ENCODE measurements around the gene PPM1F. TPM values are rescaled to one million over a fixed set of nuclear protein-coding genes. Genes with fewer than 3 reads are reported as not detected.
A peak's percentile ranks its signal among the peaks of the same experiment; 100 is the strongest.

PPM1F gene
- total and polyA plus RNA-seq, 10 of the 15 experiments (the other 5 are each of a cell fraction or from before 2014, with no cell fraction given): 0.55 to 26.3 (median 9.7) TPM

GRCh38 chr22:21966643-21967516, 14.2 kb upstream of the PPM1F start:
- Histone ChIP-seq H3K4me2 (ENCODE audit: control insufficient read depth, insufficient read depth) (no peak overlapping the region), H3K9ac (ENCODE audit: control insufficient read depth, insufficient read depth, low read length) (no peak overlapping the region), H4K20me1 (ENCODE audit: control insufficient read depth, insufficient read depth) (no peaks in the 10 kb centered on the region), H3K4me3 (no peak overlapping the region), H3K36me3 (ENCODE audit: control insufficient read depth in 2 of 2, insufficient read depth in 2 of 2, low read length in 1 of 2) (peaks cover 18 to 24% of the 10 kb centered on the region in 2 experiments; a peak in 3 of 4 replicates), H3K27ac (ENCODE audit: control insufficient read depth, insufficient read depth) (no peak overlapping the region), H3K79me2 (ENCODE audit: control insufficient read depth, insufficient read depth, low read length) (no peaks in the 10 kb centered on the region), H3K9me3 (replicated peaks; ENCODE audit: control insufficient read depth, insufficient read depth, low read length) (no peaks in the 10 kb centered on the region), H3K27me3 (replicated peaks in 1 of 2; ENCODE audit: control insufficient read depth in 2 of 2, insufficient read depth in 2 of 2, low read length in 1 of 2) (no peaks in the 10 kb centered on the region), H3K4me1 (ENCODE audit: control insufficient read depth, insufficient read depth, low read length) (no peaks in the 10 kb centered on the region), H2AFZ (ENCODE audit: control insufficient read depth, low read depth, low read length) (no peak overlapping the region)
- ChIA-PET POLR2A (no interaction called here), SMC1A (ENCODE audit: uncharacterized antibody, unreplicated experiment) (interaction anchor here (0.5 kb wide), 1 partner anchor 244 kb away, joined by 3 read pairs; no protein-coding TSS in a partner anchor), RAD21 (ENCODE audit: unreplicated experiment) (no interaction called here), CTCF (no interaction called here)
- in situ Hi-C loops (cut with MboI) (no loop called here), intact Hi-C loops (cut with micrococcal nuclease; ENCODE audit: unreplicated experiment) (no loop called here)
- DNase-seq (ENCODE audit: low read depth, low spot score) (no peak), ATAC-seq (no peak), FAIRE-seq (no peak)
- TF ChIP-seq MTA3 (IDR thresholded peaks at IDR 0.05; ENCODE audit: borderline replicate concordance, low read length) (no peak), SIX5 (IDR thresholded peaks at IDR 0.05; ENCODE audit: low read depth, low read length, severe bottlenecking) (no peak), NR2C1 (IDR thresholded peaks at IDR 0.05) (no peak), EGR1 (IDR thresholded peaks at IDR 0.05; ENCODE audit: borderline replicate concordance in 1 of 2, low read depth in 2 of 2, low read length in 2 of 2) (no peak), EED (IDR thresholded peaks at IDR 0.05; ENCODE audit: low read depth) (no peak), SREBF1 (IDR thresholded peaks at IDR 0.05; ENCODE audit: low read length) (no peak), ATF3 (IDR thresholded peaks at IDR 0.05; ENCODE audit: borderline replicate concordance, extremely low read depth, low read depth, low read length) (no peak), IRF3 (IDR thresholded peaks at IDR 0.05) (no peak), POLR2AphosphoS2 (IDR thresholded peaks at IDR 0.05; ENCODE audit: low read depth, low read length) (no peak), SRF (IDR thresholded peaks at IDR 0.05; ENCODE audit: low read depth in 2 of 2, low read length in 2 of 2) (no peak), CHD2 (IDR thresholded peaks at IDR 0.05; ENCODE audit: borderline replicate concordance, low read depth, low read length) (no peak), MYB (IDR thresholded peaks at IDR 0.05; ENCODE audit: borderline replicate concordance, low read depth, low read length) (no peak), POLR2AphosphoS5 (IDR thresholded peaks at IDR 0.05; ENCODE audit: low read length) (no peak), CEBPZ (IDR thresholded peaks at IDR 0.05; ENCODE audit: low read depth, low read length) (no peak)
- TSS peak; percentile 27 for BruUV-seq (replicated peaks)
- WGBS (ENCODE audit: insufficient coverage, insufficient replicate concordance, low lambda C conversion rate, missing lambda C conversion rate): 89% methylated on average over 16 of the region's 16 CpGs

All from GM12878 (cell line).